Measurements from ENCODE around the gene TEN1. TPM values are rescaled to one million over a fixed set of nuclear protein-coding genes. Genes with fewer than 3 reads are reported as not detected.

Gene TEN1
- total RNA-seq, 6 experiments from 2014 or later: 13.3 to 15.4 (median 13.8) TPM

GRCh38 chr17:76000016-76000754 is 21.1 kb downstream of the TEN1 start:
- H3K27me3 Mint-ChIP-seq (ENCODE audit: insufficient read depth): peaks cover 3% of the 10 kb centered on the region
- no peak overlapping the region for H3K27ac Mint-ChIP-seq
- H3K9me3 Mint-ChIP-seq: no peaks in the 10 kb centered on the region
- H3K36me3 Mint-ChIP-seq (ENCODE audit: low read depth): peaks cover 2% of the 10 kb centered on the region; the same call in 1 of the 2 replicates
- peaks cover 23% of the 10 kb centered on the region for H3K4me1 Mint-ChIP-seq (ENCODE audit: low read depth)
- DNase-seq: no peak
- H3K4me3 Mint-ChIP-seq: no peak overlapping the region
- TF ChIP-seq, protein P1, sequence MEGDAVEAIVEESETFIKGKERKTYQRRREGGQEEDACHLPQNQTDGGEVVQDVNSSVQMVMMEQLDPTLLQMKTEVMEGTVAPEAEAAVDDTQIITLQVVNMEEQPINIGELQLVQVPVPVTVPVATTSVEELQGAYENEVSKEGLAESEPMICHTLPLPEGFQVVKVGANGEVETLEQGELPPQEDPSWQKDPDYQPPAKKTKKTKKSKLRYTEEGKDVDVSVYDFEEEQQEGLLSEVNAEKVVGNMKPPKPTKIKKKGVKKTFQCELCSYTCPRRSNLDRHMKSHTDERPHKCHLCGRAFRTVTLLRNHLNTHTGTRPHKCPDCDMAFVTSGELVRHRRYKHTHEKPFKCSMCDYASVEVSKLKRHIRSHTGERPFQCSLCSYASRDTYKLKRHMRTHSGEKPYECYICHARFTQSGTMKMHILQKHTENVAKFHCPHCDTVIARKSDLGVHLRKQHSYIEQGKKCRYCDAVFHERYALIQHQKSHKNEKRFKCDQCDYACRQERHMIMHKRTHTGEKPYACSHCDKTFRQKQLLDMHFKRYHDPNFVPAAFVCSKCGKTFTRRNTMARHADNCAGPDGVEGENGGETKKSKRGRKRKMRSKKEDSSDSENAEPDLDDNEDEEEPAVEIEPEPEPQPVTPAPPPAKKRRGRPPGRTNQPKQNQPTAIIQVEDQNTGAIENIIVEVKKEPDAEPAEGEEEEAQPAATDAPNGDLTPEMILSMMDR (IDR thresholded peaks at IDR 0.05): peak; percentile 89

DNA sequence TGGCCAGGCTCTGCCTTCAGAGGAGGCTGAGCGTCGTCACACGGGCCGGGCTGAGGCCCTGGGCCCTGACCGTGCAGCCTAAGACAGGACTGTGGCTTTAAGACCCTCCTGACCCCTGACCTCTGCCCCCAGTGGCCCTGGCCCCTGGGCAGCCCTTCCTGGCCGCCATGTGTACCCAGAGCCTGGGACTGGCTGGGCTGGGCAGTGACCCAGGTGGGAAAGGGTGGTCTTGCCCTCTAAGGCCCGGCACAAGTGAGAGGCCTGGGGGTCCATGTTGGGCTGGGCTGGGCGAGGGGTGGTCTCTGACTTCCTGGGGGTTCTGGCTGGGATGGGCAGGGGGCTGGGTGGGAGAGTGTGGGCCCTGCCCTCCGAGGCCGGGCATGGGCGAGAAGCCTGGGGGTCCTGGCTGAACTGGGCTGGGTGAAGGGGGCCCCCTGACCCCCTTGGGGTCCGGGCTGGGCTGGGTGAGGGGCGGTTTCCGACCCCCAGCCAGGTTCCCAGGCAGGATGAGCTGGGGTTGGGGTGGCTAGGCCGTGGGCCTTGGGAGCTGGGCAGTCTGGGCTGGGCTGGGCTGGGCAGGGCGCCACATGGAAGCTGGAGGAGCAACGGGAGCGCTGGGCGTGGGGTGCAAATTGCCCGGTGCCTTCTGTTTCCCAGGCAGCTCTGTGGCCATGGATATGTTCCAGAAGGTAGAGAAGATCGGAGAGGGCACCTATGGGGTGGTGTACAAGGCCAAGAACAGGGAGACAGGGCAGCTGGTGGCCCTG is 21.9 kb downstream of the TEN1 start, which contains the start of gene CDK3:
Gene CDK3, plus strand, starts transcription at position 101 of the 767 bp plus-strand sequence. Its CDS starts 571 bp downstream, at position 672.
- DNase-seq: no peak
- Mint-ChIP-seq H3K27ac (no peak within 1 kb of the TSS), H3K9me3 (no peaks in the 10 kb centered on the region), H3K36me3 (ENCODE audit: low read depth) (peaks cover 4% of the 10 kb centered on the region; the same call in 1 of the 2 replicates), H3K4me1 (ENCODE audit: low read depth) (peaks cover 31% of the 10 kb centered on the region), H3K27me3 (ENCODE audit: insufficient read depth) (peaks cover 3% of the 10 kb centered on the region), H3K4me3 (no peak within 1 kb of the TSS)
- TF ChIP-seq, protein P1 (IDR thresholded peaks at IDR 0.05): peak; percentile 66

GRCh38 chr17:76002100-76002499 is 23.1 kb downstream of the TEN1 start:
- TF ChIP-seq, protein P1 (IDR thresholded peaks at IDR 0.05): no peak
- no peak overlapping the region for H3K27ac Mint-ChIP-seq

GRCh38 chr17:76003915-76004314 is 24.9 kb downstream of the TEN1 start:
- H3K4me1 Mint-ChIP-seq (ENCODE audit: low read depth): peaks cover 8% of the 10 kb centered on the region
- peaks cover 6% of the 10 kb centered on the region for H3K27me3 Mint-ChIP-seq (ENCODE audit: insufficient read depth)
- H3K9me3 Mint-ChIP-seq: no peaks in the 10 kb centered on the region
- peaks cover 4% of the 10 kb centered on the region; the same call in 1 of the 2 replicates for H3K36me3 Mint-ChIP-seq (ENCODE audit: low read depth)
- no peak overlapping the region for H3K27ac Mint-ChIP-seq
- no peak for DNase-seq
- TF ChIP-seq, protein P1 (IDR thresholded peaks at IDR 0.05): no peak
- no peak overlapping the region for H3K4me3 Mint-ChIP-seq

More at GRCh38 chr17:76002100-76002499, 23.1 kb downstream of the TEN1 start:
- Mint-ChIP-seq H3K4me3 (no peak overlapping the region), H3K27me3 (ENCODE audit: insufficient read depth) (peaks cover 3% of the 10 kb centered on the region), H3K36me3 (ENCODE audit: low read depth) (peaks cover 4% of the 10 kb centered on the region; the same call in 1 of the 2 replicates), H3K9me3 (no peaks in the 10 kb centered on the region), H3K4me1 (ENCODE audit: low read depth) (peaks cover 24% of the 10 kb centered on the region)
- no peak for DNase-seq

- no peaks in the 10 kb centered on the region; the same call in 1 of the 2 replicates for H3K9me3 Mint-ChIP-seq
- H3K27ac Mint-ChIP-seq: no peak overlapping the region
- H3K4me1 Mint-ChIP-seq (ENCODE audit: low read depth): peaks cover 8% of the 10 kb centered on the region
- DNase-seq: no peak
- peaks cover 9% of the 10 kb centered on the region for H3K27me3 Mint-ChIP-seq (ENCODE audit: insufficient read depth)
- TF ChIP-seq, protein P1 (IDR thresholded peaks at IDR 0.05): no peak
- H3K4me3 Mint-ChIP-seq: no peak overlapping the region
- H3K36me3 Mint-ChIP-seq (ENCODE audit: low read depth): peaks cover 9% of the 10 kb centered on the region
These were observed 25.8 kb downstream of the TEN1 start for GRCh38 chr17:76004750-76005262.
